Thyroid gland (tissue), 4 donors: ENCODE measurements around the gene C2CD2L. TPM values are rescaled to one million over a fixed set of nuclear protein-coding genes. Genes with fewer than 3 reads are reported as not detected.
"Not testable (repeated sequence)": the region's sequence is repeated elsewhere in the genome, so short reads cannot be mapped to it uniquely, and the experiment has no call there.

Source experiments
- DNase-seq, 2 donors: peaks; one replicate each; pipeline ENCODE4 v3.0.0-alpha.2; 2019
- H3K27ac ChIP-seq, 3 donors: fragments of 200-600 bp; sonication (generic); 1 replicate in 2 of 3; 2 replicates in 1 of 3; pipeline ENCODE4 v1.5.1; 2016 to 2019; ENCODE audit warnings: mild to moderate bottlenecking in 1 of 3, moderate library complexity in 1 of 3
- H3K27me3 ChIP-seq: fragments of 200-600 bp; sonication (generic); one replicate; pipeline ENCODE4 v1.5.1; 2019
- H3K36me3 ChIP-seq, 2 donors: fragments of 200-600 bp; sonication (generic); one replicate each; pipeline ENCODE4 v1.5.1; 2016 to 2019
- H3K4me1 ChIP-seq, 2 donors: fragments of 200-600 bp; sonication (generic); one replicate each; pipeline ENCODE4 v1.5.1; 2017 to 2019
- H3K4me3 ChIP-seq, 3 donors: fragments of 200-600 bp; sonication (generic); replicated peaks in 1 of 3; 1 replicate in 2 of 3; 2 replicates in 1 of 3; pipeline ENCODE4 v1.5.1; 2016; ENCODE audit warnings: mild to moderate bottlenecking in 1 of 3
- H3K9me3 ChIP-seq: fragments of 200-600 bp; sonication (generic); one replicate; pipeline ENCODE4 v1.5.1; 2017
- POLR2A ChIP-seq, 2 donors: fragments of 450-650 bp; IDR thresholded peaks; one replicate each; pipeline ENCODE4 v1.6.1; 2017; ENCODE audit warnings: antibody characterized with exemption in 2 of 2, mild to moderate bottlenecking in 2 of 2, moderate library complexity in 1 of 2
- WGBS, 2 donors: methylation state at CpG; one replicate each; pipeline ENCODE4 v1.1.5; 2017; 5-methylcytosine and 5-hydroxymethylcytosine counted together
- intact Hi-C: fragments of 100-400 bp; cut with DNase I; formaldehyde crosslinking; loops from one replicate; pipeline ENCODE4 v1.15.1; 2023
- total RNA-seq, 4 donors: library from RNA; depleted of rRNA; stranded (reverse); fragments of >200 nt; gene quantifications; one replicate each; pipeline ENCODE4 v1.2.3, GENCODE V29; 2016
- TF ChIP-seq, protein P1 (sequence below), 6 experiments: fragments of 200-600 bp in 3 of 6; fragments of 450-650 bp in 3 of 6; sonication (generic) in 3 of 6; IDR thresholded peaks; one replicate each; pipeline ENCODE4 v1.5.1; 2016 to 2019; ENCODE audit warnings: antibody characterized with exemption in 6 of 6, mild to moderate bottlenecking in 2 of 6, inconsistent platforms in 1 of 6, moderate library complexity in 1 of 6

The C2CD2L gene
- total RNA-seq, 4 donors from 2014 or later, result 6.7 to 8.9 (median 7.9) TPM

DNA sequence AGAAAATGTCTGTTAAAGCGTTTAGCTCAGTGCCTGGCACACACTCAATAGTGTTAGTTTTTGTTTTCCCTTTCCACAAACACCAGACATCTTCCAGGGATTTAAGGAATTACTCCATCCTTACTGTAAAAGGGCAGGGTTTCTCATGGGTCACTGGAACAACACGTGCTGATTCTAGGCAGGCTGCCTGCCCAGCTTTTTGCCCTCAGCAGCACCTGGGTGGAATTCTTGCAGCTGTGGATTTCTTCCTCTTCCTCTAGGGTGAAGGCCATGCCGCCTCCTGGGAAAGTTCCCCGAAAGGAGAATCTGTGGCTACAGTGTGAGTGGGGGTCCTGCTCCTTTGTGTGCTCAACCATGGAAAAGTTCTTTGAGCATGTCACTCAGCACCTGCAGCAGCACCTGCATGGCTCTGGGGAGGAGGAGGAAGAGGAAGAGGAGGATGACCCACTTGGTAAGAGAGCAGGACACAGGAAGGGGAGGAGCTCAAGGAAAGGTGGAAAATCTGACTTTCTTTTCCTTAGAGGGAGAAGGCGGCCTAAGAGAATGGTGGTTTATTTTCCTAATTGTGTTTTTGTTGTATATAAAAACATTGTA, 19.6 kb downstream of the C2CD2L start:
- Histone ChIP-seq H3K27ac (peak overlapping the region in 1 of 3 donors; percentile 12), H3K9me3 (no peaks in the 10 kb centered on the region), H3K4me1 (peaks cover 10 to 15% of the 10 kb centered on the region in 2 donors), H3K27me3 (no peaks in the 10 kb centered on the region), H3K36me3 (peaks cover 21 to 30% of the 10 kb centered on the region in 2 donors), H3K4me3 (no peak overlapping the region)
- no peak for DNase-seq
- no peak for TF ChIP-seq POLR2A (IDR thresholded peaks at IDR 0.05)
- TF ChIP-seq, protein P1, sequence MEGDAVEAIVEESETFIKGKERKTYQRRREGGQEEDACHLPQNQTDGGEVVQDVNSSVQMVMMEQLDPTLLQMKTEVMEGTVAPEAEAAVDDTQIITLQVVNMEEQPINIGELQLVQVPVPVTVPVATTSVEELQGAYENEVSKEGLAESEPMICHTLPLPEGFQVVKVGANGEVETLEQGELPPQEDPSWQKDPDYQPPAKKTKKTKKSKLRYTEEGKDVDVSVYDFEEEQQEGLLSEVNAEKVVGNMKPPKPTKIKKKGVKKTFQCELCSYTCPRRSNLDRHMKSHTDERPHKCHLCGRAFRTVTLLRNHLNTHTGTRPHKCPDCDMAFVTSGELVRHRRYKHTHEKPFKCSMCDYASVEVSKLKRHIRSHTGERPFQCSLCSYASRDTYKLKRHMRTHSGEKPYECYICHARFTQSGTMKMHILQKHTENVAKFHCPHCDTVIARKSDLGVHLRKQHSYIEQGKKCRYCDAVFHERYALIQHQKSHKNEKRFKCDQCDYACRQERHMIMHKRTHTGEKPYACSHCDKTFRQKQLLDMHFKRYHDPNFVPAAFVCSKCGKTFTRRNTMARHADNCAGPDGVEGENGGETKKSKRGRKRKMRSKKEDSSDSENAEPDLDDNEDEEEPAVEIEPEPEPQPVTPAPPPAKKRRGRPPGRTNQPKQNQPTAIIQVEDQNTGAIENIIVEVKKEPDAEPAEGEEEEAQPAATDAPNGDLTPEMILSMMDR (IDR thresholded peaks at IDR 0.05), result no peak
- intact Hi-C loops, result no loop called here
- 51 to 59% methylated on average over 5 of the region's 5 CpGs for WGBS, 2 donors

DNA sequence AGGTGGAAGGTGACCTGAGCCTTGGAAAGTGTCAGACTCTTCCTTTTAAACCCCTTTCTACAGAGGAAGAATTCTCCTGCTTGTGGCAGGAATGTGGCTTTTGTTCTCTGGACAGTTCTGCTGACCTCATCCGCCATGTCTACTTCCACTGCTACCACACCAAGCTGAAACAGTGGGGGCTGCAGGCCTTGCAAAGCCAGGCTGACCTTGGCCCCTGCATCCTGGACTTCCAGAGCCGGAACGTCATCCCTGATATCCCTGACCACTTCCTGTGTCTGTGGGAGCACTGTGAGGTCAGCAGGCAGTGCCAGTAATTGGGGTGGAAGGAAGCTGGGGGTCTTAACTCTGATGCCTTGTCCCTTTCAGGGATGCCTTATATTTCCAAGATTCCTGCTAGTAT, 23.5 kb downstream of the C2CD2L start:
- intact Hi-C loops, result no loop called here
- H3K27me3 ChIP-seq, result no peaks in the 10 kb centered on the region
- peaks cover 0 to 7% of the 10 kb centered on the region in 2 donors for H3K4me1 ChIP-seq
- 71 to 83% methylated on average over 3 of the region's 3 CpGs for WGBS, 2 donors
- no peak overlapping the region for H3K4me3 ChIP-seq
- TF ChIP-seq, protein P1 (IDR thresholded peaks at IDR 0.05), result no peak
- no peak for TF ChIP-seq POLR2A (IDR thresholded peaks at IDR 0.05)
- peaks cover 37 to 51% of the 10 kb centered on the region in 2 donors for H3K36me3 ChIP-seq
- H3K27ac ChIP-seq, result no peak overlapping the region
- H3K9me3 ChIP-seq, result no peaks in the 10 kb centered on the region
- no peak for DNase-seq

DNA sequence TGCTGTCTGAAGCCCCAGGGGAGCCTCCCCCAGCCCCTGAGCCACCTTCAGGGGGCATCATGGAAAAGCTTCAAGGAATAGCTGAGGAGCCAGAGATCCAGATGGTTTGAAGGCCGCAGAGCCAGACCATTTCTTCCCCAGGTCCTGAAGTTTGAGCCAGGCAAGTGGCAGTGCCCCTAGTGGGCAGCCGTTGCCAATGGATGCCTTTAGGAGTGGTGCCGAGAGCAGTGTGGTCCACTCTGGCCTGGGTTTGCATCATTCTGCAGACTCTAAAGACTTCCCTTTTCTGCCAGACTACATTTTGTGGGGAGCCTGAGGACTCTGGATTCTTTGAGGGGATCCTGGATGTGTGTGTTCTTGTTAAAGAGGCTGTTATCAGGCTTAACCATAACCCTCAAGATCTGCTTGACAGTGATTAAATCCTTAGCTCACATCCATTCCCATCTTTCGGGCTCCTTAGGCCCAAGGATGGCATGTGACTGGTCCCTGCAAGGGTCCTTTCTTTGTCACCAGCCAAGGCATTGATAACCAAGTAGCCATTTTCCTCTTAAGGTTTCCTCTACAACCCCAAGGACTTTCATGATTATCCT, 27.3 kb downstream of the C2CD2L start:
- intact Hi-C loops, result no loop called here
- no peak overlapping the region for H3K4me3 ChIP-seq
- WGBS, 2 donors, result 55 to 79% methylated on average over 4 of the region's 4 CpGs
- H3K27me3 ChIP-seq, result no peaks in the 10 kb centered on the region
- peaks cover 37 to 41% of the 10 kb centered on the region in 2 donors for H3K36me3 ChIP-seq
- H3K27ac ChIP-seq, result no peak overlapping the region
- no peaks in the 10 kb centered on the region for H3K4me1 ChIP-seq
- TF ChIP-seq, protein P1 (IDR thresholded peaks at IDR 0.05), result peak in 4 of 6 experiments; percentile 13 to 46 (median 28)
- no peak for TF ChIP-seq POLR2A (IDR thresholded peaks at IDR 0.05)
- H3K9me3 ChIP-seq, result no peaks in the 10 kb centered on the region
- DNase-seq, result peak; percentile 11 to 23

DNA sequence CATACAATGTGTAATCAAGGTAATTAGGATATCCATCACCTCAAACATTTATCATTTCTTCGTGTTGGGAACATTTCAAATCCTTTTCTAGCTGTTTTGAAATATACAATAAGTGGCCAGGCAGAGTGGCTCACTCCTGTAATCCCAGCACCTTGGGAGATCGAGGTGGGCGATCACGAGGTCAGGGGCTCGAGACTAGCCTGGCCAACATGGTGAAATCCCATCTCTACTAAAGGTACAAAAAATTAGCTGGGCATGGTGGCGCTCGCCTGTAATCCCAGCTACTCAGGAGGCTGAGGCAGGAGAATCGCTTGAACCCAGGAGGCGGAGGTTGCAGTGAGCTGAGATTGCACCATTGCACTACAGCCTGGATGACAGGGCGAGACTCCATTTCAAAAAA, 32.1 kb downstream of the C2CD2L start:
- intact Hi-C loops, H3K27me3 ChIP-seq, H3K4me3 ChIP-seq, H3K36me3 ChIP-seq, H3K27ac ChIP-seq, H3K9me3 ChIP-seq, H3K4me1 ChIP-seq, DNase-seq: not testable (repeated sequence)
- WGBS, 2 donors, result 89 to 91% methylated on average over 10 of the region's 10 CpGs

DNA sequence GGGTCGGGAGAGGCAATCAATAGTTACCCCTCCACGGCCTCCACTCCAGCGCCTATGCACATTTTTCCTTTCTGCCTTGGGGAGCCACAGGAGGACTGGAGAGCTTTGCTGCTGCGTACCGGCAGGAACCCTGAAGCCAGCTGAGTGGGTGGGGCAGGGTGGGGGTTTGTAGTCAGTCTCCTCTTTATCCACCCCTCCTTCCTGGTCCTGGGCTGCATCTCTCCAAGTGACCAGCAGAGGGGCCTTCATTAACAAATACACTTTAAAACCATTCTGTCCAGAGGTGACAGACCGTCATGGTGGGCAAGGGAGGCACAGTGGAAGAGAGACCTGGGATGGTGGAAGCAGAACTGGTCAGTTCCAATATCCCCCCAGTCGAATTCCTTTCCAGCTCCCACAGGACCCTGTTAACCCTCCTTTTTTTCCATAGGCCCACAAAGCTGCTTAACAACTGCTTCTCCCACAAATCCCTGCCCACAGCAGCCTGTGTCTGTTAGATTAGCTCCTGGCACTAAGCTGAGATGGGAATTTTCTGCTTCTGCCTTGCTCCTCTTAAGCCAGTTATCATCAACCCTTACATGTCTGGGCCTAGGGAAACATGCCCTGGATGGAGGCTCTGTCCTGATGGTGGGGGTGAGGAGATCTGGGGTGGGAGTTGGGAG, 37.8 kb downstream of the C2CD2L start:
- peaks cover 4% of the 10 kb centered on the region for H3K27me3 ChIP-seq
- intact Hi-C loops, result loop anchor here (5.0 kb wide), 1 partner anchor 52 kb away; no protein-coding TSS in a partner anchor
- no peak overlapping the region for H3K4me3 ChIP-seq
- peaks cover 6 to 12% of the 10 kb centered on the region in 2 donors for H3K4me1 ChIP-seq
- TF ChIP-seq POLR2A (IDR thresholded peaks at IDR 0.05), result no peak
- TF ChIP-seq, protein P1 (IDR thresholded peaks at IDR 0.05), result peak; percentile 49 to 81 (median 64)
- DNase-seq, result peak; percentile 71 to 73
- H3K9me3 ChIP-seq, result no peaks in the 10 kb centered on the region
- WGBS, 2 donors, result 11 to 21% methylated on average over 7 of the region's 7 CpGs
- H3K27ac ChIP-seq, result no peak overlapping the region
- H3K36me3 ChIP-seq, result no peaks in the 10 kb centered on the region
